ENCODE measurements around the gene NALCN.

NALCN gene

DNA sequence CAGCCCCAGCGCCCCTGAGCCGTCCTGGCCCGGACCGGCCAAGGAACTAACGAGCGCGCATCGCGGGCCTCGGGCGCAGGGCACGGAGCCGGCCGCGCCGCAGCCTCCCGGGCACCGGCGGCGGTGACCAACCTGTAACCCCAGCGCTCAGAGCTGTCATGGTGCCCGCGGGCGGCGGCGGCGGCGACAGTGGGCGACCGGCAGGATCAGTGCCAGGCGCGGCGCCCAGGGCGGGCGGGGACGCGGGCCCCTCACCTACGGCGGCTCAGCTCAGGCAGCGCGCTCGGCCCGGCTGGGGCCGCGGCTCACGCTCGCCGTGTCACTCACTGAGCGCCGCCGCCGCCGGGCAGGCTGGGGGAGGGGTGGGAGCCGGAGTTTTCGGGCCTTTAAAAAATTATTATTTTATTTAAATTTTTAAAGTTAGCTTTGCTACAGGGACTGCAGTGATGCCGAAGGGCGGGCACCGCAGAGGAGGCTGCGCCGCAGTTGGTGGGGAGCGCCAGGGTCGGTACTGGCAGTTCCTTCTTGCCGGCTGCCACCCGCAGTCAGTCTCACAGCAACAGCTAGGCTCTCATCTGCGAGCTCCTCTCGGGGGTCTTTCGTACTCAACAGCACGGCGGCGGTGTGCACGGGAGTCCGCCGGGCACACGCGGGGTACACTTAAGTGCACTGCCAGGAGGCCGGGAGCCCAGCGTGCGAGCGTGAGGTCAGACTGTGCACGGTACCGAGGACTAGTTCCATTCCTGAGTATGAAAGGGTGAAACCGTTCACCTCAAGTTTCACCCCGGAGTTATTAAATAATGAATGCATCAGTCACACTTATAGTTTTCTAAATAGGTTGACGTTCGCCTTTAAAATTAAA is at the start of gene NALCN:
TSS of gene NALCN (minus strand) at position 328 of the 862 bp plus-strand sequence. CDS start 17,382 bp downstream, outside the sequence.
- no peak for DNase-seq

DNA sequence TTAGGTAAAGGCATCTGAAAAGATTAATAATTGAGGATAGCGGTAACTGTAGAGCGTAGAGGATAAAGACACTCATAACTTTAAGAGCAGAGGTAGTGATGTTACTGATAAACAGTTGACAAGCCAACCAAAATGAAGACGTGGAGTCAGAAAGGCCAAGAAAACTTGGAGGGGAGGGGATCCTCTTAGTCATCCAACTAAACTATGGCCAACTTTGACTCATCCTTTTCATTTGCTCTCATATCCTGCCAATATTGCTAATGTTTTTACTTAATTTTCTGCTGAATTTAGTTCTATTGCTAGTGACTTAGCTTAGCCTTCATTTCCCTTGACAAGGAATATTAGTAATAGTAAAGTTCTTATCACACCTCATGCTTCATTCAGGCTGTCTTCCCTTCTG is 49.6 kb upstream of the NALCN start:
- no peak for DNase-seq

DNA sequence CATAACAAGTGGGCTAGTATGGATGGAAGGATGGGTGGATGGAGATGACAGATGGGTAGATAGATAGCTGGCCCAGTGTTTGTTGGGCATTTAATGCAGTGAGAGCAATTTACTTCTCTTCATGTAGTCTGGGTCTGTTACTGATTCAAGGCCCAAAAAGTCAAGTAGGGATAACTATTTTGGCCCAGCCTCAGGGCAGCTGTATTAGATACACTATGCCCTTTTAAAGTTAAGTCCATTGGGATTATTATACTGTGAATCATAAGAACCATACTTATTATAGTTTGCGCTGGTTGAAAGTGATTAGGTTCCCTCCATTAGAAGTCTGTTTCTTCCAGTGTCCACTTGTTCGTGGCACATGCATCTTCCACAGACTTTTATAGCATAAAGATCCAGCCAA is 40.9 kb upstream of the NALCN start:
- DNase-seq = no peak

DNA sequence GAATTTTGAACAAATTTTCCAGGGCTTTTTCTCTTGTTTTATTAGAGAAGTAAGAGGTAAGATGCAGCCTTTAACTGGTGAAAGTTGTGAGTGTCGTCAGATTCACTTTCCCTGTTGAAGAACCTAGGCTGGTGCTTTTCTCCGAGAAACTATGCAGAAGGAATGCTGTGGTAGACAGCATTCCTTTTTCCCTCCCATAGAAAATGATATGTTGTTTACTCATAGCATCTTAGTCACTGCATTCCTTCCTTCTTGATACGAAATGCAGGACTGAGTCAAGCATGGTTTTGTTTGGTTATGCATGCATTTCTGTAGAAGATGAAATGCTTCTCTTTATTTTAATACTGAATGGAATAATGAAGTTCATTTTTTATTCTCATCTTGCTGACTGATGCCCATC is 39.6 kb upstream of the NALCN start:
- no peak for DNase-seq

GRCh38 chr13:101454767-101455166 is 38.5 kb upstream of the NALCN start:
- DNase-seq = no peak

DNA sequence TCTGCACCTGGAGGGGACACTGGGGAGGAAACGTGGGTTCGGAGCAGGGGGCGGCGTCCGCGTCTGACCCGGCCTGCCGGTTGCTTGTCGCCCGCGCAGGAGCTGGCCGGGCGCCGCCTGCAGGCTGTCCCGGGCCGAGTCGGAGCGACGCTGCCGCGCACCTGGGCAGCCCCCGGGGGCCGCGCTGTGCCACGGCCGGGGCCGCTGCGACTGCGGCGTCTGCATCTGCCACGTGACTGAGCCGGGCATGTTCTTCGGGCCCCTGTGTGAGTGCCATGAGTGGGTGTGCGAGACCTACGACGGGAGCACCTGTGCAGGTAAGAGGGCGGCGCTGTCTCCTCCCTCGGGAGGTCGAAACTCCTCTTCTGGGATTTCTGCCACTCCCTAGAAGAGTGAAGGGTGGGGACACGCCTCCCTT is 37.5 kb upstream of the NALCN start:
- peak; percentile 10 for DNase-seq

DNA sequence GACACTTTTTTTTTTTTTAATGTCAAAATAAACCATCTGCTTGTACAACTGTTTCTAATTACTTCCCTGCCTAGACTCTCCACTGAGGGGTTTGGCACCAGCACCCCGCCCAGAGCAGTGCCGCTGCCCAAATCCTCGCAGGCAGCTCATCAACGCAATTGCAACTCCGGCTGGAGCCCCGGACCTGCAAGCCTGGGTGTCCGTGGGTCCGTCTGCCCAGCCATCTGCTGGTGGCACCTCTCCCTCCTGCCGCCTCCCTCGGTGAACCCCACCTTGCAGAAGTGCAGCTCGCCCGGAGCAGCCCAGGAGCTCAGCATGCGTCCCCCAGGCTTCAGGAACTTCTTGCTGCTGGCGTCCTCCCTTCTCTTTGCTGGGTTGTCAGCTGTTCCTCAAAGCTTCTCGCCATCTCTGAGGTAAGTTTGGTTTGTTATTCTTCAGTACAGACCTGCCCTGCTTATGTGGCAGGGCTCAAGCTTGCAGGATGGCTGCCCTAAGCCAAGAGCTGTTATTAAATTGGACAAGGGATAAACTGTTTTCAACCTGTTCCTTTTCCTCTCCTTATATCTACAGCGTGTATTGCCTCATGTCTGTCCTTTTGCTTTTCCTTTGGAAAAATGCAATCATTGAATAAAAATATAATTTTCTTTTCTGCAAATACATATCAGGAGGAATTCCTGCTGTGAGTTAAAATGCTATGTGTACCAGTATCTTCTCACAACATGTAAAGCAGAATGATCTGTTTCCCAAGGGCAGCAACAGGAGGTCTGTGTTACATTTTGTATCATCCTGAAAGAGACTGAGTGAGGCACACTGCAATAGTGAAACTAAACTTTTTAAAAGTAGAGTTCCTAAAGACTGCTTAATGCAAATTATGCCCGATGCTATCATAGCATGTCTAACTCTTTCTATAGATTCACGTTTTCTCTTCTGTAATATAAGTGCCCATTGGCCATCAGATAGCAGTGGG is 36.5 kb upstream of the NALCN start, which contains the start of gene ITGBL1:
TSS of gene ITGBL1 (plus strand) at position 157 of the 967 bp plus-strand sequence. CDS start at position 316, 159 bp downstream.
- peak; percentile 6 for DNase-seq

- DNase-seq = no peak
These were observed 35.3 kb upstream of the NALCN start for GRCh38 chr13:101451641-101452040.

GRCh38 chr13:101450749-101451130 is 34.4 kb upstream of the NALCN start:
- DNase-seq = no peak

DNA sequence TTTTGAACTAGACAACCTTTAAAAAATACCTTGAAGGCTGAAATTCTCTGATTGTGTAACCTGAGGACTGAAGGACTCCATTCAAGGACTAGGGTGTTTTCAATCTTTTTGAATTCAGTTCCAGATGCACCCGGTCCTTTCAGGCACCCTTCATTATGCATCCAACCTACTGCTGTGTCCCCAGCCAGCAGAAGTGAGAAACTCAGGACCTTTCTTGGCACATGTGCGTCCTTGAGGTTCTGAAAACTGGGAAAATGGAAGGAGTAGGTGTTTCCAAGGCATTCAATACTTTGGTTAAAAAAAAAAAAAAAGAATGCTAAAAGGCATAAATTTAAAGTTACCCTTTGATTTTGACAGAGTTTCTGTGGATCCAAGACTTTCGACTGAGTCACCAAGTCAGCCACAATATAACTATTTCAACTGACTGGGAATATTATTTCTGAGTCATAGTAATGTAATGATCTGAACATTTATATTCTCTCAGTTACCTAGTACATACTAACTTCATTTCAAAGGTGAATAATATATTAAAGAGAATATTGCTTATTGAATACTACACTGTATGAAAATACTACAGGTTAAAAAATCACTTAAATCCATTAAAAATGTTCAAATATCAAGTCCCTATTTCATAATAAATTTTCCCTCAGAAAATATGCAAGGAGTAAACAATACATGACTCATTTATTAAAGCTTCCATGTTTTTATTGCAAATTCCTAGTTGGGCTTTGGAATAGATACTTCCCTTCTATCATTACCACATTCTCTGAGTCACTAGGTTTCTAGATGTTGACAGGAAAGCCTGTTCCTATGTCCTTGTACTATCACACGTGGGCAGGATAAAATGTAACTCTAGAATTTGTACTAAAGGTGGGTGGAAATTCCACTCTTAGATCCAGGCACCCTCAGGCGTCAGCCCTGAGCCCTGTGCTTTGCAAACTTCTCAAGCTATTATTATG is 33.8 kb upstream of the NALCN start:
- no peak for DNase-seq

- no peak for DNase-seq
These were observed 31.5 kb upstream of the NALCN start for GRCh38 chr13:101447852-101448251.

DNA sequence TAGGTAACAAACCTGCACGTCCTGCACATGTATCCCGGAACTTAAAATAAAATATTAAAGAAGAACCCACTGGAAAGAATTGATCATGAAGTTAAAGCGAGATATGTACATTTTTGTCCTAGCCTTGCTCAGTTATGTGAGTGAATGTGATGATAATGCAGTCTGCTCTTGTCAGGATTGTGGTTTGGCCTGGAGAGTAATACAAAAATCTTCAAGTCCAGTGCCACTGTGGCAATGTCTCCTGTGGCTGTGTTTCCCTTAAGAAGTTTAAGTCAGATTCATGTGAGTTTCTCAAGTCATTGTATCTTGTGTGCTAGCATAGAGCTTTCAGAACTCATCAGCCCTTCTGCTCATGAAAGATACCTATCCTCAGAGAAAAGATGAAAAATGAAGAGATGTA is 18.2 kb upstream of the NALCN start:
- no peak for DNase-seq

- DNase-seq = no peak
These were observed 17.6 kb upstream of the NALCN start for GRCh38 chr13:101433895-101434294.

- no peak for DNase-seq
These were observed 13.4 kb upstream of the NALCN start for GRCh38 chr13:101429733-101430132.

DNA sequence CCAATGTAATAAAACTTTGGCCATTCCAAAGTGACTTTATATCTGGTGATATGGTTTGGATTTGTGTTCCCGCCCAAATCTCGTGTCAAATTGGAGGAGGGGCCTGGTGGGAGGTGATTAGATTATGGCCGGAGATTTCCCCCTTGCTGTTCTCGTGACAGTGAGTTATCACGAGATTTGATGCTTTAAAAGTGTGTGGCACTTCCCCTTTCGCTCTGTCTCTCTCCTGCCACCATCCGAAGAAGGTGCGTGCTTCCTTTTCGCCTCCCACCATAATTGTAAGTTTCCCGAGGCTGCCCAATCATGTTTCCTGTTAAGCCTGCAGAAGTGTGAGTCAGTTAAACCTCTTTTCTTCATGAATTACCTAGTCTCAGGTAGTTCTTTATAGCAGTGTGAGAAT is 9.3 kb upstream of the NALCN start:
- no peak for DNase-seq

- DNase-seq = no peak
These were observed 8.8 kb upstream of the NALCN start for GRCh38 chr13:101425156-101425471.

DNA sequence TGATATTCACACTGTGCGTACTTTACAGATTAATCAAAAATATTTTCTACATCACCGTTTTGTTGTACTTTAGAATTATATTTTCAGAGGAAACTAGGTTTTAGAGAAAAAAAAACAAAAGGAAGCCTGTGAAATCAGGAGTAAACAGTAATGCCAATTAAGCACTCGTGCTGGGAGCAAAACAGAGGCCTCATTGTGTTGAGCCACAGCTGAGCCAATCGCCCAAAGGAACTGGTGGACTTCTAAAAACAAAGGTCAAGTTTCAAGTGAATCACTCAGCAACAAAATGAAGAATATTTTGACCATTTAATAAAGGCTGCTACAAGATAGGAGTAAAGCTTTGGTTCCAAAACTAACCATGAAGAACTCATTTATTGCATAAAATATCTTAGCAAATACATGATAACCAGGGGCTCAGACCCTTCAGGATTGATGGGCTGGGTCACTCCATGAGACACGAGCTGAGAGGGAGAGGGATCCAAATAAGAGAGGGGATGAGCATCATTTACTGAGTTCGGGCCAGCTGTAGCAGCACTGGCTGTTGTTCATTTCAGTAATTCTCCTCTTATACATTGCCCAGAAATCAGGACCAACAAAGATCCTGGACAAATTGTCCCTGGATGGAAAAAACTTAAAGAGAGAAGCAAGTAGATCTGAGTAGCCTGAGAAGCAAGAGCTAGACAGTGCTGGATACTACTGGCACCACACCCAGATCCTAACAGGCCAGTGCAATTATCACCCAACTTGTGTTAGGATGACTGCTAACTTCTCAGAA is 8.3 kb upstream of the NALCN start:
- DNase-seq = no peak

DNA sequence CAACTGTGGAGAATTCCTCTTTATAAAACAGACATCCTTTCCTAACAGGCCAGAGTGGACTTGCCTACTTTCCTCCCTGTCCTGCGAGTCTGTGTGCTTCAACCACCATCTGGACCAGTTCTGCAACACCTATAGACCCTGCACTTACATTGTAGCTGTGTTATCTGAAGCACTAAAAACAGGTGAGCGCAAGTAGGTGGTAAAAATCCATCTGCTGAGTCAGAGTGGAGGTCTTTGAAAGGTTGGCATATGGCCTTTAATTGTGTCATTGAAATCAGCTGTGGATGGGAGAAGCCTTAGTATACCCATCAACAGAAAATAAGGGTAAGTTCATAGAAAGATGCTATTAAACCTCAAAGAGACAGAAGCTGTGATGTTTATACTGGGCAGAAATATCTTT is 7.6 kb upstream of the NALCN start:
- no peak for DNase-seq

DNA sequence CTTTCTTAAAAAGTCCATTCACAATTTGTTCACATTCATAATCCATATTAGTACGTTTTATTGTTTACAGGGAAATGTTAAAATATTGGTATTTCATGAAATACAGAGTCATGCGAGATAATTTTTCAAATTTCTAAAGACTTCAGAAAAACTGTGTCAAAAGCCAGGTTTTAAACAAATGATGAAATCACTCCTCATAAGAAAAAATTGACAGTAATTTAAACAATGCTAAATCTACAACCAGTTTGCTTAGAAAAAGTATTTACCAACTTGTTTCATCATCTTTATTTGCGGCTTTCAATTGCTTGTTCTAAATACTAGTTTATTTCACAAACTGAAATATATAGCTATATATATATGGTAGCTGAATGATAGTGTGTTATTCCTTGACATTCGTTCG is 1.2 kb upstream of the NALCN start:
- DNase-seq = no peak

DNA sequence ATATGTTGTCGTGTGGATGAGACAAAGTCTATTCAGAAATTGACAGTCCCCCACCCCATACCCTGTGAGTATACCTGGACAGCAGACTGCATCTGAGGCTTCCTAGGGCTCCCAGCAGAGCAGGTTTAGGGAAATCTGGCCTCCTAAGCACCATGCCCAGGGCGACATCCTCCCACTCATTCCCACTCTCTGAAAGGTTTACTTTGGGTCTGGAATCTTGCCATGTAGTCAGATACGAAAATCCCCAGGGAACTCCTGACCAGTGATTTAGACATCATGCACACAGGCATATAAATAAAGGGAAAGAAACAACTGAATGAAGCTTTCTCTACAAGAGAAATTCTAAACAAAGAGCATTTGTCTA is 717 bp upstream of the NALCN start:
- no peak for DNase-seq

DNA sequence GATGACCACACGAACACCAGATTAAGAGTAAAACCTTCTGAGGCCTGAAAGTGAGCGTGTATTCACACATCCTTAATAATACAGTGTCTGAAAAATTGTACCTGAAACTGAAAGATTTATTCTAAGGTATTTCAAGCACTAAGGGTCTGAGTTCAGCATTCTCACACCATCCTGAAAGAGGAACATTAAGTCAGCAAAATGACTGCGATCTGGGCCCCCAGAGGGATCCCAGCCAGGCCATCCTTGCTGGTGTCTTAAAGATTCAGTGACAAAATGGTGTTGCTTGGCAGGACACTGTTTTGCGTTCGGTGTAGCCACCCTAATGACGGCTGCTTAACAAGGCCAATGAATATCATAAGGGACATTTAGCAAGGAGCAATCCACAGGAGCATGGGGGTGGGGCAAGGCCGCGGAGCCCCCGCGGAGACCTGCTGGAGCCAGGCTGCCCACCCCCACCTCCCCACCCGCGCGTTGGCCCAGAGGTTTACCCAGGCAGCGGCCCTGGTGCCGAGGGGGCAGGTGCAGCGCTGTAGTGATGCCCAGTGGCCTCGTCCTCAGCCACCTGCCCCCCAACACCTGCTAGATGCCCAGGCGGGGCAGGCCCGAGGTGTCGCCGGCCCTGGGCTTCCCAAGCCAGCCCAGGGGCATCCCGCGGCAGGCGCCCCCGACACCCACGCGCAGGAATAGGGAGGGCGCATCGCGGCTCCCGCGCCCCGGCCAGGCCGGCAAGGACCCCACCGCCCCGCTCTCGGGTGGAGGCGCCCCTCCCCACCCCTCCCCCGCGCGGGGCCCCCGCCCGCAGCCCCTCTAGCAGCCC is 742 bp downstream of the NALCN start:
- no peak for DNase-seq

All from RPMI8226 (cell line).